Rectal smooth muscle tissue (tissue), 1 donor: ENCODE results near the gene DDC.
"Not testable (repeated sequence)": the region's sequence is repeated elsewhere in the genome, so short reads cannot be mapped to it uniquely, and the experiment has no call there.

Experiments used
- H3K27ac ChIP-seq: one replicate; pipeline ENCODE4 v1.7.0; 2013; ENCODE audit warnings: low read depth, low read length, inconsistent platforms
- H3K27me3 ChIP-seq: one replicate; pipeline ENCODE4 v1.7.0; 2013; ENCODE audit warnings: low read length; ENCODE audit not compliant: control insufficient read depth, insufficient read depth
- H3K36me3 ChIP-seq: one replicate; pipeline ENCODE4 v1.7.0; 2013; ENCODE audit warnings: low read length; ENCODE audit not compliant: control insufficient read depth, insufficient read depth
- H3K4me1 ChIP-seq: one replicate; pipeline ENCODE4 v1.7.0; 2013; ENCODE audit warnings: low read length; ENCODE audit not compliant: control insufficient read depth, insufficient read depth
- H3K4me3 ChIP-seq: one replicate; pipeline ENCODE4 v1.7.0; 2013; ENCODE audit warnings: low read length
- H3K9ac ChIP-seq: one replicate; pipeline ENCODE4 v1.7.0; 2013; ENCODE audit warnings: low read length

DDC gene

DNA sequence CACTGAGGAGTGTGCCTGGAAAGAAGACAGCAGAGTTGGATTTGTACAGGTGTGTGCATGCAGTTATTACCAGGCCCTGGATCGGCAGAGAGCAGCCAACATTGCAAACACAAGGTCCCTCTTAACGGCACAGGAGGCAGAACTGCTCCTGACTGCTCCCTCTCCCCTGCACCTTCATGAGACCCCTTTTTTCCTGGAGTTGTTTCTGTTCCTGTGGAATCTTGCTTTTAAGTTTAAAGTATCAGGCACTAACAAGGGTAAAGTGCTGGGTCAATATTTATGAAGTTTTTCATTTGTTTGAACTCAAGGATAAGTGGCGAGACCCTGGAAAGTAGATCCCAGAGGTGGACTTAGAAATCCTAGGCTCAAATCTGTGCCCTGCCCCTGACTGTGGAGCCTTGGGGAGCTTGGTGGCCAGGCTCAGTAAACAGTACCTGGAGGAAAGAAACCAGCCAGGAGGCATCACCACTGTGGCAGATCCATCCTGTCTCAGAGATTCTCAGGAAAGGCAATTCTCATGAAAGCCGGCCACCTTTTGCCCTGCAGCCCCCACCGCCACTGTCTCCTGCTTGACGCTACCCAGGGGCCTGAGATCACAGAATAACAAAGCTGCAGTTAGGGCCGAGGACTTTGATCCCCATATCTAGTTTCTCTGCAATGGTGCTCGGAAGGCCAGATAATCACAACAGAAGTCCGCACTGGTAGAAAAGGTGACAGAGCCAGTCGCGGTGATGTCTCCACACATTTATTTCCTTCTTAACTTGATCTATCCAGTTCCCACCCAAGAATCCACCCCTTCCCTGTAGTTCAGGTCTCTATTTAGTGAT is 36.7 kb downstream of the DDC start:
- Histone ChIP-seq H3K9ac (no peak overlapping the region), H3K27ac (no peak overlapping the region), H3K36me3 (no peaks in the 10 kb centered on the region), H3K4me1 (no peaks in the 10 kb centered on the region), H3K4me3 (no peak overlapping the region), H3K27me3 (no peaks in the 10 kb centered on the region)

DNA sequence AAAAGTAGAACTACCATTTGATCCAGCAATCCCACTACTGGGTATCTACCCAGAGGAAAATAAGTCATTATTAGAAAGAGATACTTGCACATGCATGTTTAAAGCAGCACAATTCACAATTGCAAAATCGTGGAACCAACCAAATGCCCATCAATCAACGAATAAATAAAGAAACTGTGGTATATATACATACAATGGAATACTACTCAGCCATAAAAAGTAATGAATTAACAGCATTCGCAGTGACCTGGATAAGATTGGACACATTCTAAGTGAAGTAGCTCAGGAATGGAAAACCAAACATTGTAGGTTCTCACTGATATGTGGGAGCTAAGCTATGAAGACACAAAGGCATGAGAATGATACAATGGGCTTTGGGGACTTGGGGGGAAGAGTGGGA is 45.9 kb downstream of the DDC start:
- H3K4me1 ChIP-seq, H3K27me3 ChIP-seq, H3K4me3 ChIP-seq, H3K27ac ChIP-seq, H3K9ac ChIP-seq, H3K36me3 ChIP-seq: not testable (repeated sequence)

DNA sequence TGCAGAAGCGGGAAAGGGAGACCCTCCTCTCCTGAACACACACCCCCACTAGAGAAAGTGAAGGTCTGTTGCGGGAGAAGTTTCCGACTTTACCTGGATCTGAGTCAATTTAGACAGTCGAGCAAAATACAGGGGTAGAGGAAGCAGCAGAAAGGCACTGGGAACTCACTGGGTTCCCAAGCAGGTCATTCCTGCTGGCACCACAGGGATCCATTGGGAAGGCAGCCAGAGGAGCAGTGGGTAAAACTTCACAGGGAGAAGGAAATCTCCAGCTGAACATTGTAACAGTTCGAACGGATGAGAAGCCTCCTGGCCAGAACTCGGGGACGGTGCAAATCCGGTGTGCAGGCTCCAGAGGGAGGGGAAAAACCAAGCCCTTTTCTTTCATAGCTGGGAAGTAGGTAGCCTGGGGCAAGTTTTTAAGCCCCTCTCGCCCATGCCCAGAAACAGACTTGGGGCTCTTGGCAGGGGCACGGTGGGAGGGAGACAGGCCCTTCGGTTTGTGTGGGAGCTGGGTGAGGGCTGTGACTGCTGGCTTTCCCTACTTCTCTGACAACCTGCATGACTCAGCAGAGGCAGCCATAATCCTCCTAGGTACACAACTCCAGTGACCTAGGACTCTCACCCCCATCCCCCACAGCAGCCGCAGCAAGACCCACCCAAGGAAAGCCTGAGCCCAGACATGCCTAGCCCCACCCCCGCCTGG is 51.9 kb downstream of the DDC start:
- Histone ChIP-seq H3K9ac (no peak overlapping the region), H3K4me3 (no peak overlapping the region), H3K36me3 (no peaks in the 10 kb centered on the region), H3K27me3 (no peaks in the 10 kb centered on the region), H3K27ac (no peak overlapping the region), H3K4me1 (no peaks in the 10 kb centered on the region)

DNA sequence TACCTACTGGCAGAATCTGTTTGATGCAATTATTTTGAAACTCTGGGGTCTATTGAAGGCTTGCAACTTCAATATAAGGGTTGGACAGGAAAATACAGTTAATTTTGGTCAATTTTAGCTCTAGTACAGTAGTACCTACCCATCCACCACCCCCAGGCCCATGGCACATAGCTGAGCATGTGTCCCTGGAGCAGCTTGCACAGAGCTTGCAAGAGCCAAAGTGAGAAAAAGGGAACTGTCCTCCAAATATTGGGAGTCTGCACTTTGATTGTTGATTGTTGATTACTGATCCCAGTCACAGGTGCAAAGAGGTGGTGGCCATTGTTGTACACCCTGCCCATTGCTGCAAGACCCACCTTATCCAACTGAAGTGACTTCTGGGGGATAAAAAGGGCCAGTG is 52.8 kb downstream of the DDC start:
- no peaks in the 10 kb centered on the region for H3K4me1 ChIP-seq
- H3K9ac ChIP-seq, result no peak overlapping the region
- no peak overlapping the region for H3K4me3 ChIP-seq
- no peak overlapping the region for H3K27ac ChIP-seq
- no peaks in the 10 kb centered on the region for H3K36me3 ChIP-seq
- no peaks in the 10 kb centered on the region for H3K27me3 ChIP-seq

DNA sequence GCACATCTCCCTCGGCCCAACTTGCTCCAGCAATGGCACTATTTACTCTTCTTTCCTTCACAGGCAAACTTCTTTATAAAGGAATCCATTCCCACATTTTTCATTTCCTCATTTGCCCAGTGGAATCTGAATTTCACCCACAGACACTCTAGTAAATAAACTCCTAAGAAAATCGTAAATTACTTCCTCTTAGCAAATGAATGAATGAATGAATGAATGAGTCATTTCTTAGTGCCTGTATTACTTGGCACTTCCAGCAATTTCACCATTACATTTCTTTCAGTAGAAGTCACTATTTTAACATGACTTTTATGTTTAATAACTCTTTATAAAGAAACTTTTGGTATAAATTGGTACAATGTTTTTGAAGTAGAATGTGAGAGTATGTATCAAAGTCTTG is 55.7 kb downstream of the DDC start:
- H3K4me1 ChIP-seq, result no peaks in the 10 kb centered on the region
- no peaks in the 10 kb centered on the region for H3K27me3 ChIP-seq
- no peak overlapping the region for H3K27ac ChIP-seq
- H3K36me3 ChIP-seq, result no peaks in the 10 kb centered on the region
- H3K9ac ChIP-seq, result no peak overlapping the region
- no peak overlapping the region for H3K4me3 ChIP-seq

DNA sequence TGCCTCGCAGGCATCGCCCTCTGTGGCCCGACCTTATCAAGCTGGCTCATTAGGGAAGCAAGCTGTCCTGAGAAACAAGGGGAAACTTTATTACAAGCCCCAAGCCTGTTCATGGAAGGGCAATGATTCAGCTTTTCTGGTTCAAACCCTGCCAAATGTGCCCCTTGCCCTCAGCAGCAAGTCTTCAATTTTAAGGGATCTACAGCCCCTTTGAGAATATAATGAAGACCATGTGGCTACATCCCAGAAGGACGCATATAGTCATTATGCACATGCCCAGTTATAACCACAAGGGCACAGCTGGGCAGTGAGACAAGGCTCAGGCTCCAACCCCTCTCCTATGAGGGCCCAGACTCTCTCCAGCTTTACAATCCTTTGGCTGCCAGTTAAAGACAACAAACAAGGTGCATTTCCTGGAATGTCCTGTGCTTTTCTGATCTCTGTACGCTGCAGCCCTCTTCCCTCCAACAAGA is 56.7 kb downstream of the DDC start:
- Histone ChIP-seq H3K36me3 (no peaks in the 10 kb centered on the region), H3K4me3 (no peak overlapping the region), H3K4me1 (no peaks in the 10 kb centered on the region), H3K27ac (no peak overlapping the region), H3K9ac (no peak overlapping the region), H3K27me3 (no peaks in the 10 kb centered on the region)

DNA sequence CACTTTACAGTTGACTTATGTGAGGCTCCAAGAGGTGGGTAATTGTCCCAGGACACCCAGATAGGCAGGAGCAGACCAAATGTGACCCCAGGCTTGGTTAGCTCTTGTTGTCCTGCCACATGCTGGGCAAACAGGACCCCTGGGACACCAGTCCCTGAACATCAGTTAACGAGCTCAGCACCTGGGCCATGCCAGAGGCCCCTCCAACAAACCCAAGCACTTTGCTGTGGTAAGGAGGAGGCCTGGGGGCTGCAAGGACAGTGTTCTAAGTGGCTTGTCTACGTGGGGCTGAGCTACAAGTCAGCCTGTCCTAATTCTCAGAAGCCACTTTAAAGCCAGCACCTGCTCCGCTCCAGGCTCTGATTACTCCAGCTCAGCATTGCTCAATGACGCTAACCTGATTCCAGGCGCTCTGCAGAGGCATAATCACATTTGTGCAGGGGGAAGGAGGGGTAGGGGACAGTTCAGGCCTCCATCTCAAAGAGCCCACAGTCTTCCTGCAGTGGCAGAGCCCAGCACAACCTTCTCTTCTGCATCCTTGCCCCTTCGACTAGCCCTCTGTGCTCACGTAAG is 57.2 kb downstream of the DDC start:
- Histone ChIP-seq H3K27ac (no peak overlapping the region), H3K4me1 (peaks cover 4% of the 10 kb centered on the region), H3K36me3 (no peaks in the 10 kb centered on the region), H3K4me3 (no peak overlapping the region), H3K27me3 (no peaks in the 10 kb centered on the region), H3K9ac (no peak overlapping the region)

DNA sequence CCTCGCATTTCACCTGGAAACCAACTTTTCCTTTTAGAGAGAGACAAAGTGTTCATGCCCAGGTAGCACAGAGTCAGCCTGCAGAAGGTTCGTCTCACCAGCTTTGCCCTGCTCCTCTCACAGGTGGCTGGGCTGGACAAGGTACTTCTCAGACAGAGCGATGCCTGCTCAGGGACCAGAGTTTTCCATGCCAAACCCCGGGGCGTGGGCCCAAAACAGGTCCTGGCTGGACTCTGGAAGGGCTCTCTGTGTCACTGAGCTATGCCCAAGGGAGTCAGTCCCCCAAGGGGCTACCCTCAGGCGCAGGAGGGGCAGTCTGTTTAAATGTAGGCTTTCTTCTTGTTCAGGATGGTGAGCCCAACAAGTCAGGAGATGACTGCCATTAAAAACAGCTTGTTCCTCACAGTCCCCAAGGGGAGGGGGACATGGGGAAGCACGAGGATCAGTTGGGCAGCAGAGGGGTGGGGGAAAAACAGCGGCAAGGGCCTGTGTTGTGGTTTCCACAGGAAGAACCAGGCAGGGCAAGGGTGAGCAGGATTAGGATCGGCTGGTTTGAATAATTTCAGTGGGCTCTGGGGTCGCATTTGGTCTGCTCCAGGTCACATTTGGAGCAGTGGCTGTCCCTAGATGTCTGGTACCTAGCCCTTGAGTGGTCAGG is 59.5 kb downstream of the DDC start:
- Histone ChIP-seq H3K36me3 (no peaks in the 10 kb centered on the region), H3K27ac (no peak overlapping the region), H3K9ac (no peak overlapping the region), H3K4me1 (peaks cover 15% of the 10 kb centered on the region), H3K27me3 (no peaks in the 10 kb centered on the region), H3K4me3 (no peak overlapping the region)

DNA sequence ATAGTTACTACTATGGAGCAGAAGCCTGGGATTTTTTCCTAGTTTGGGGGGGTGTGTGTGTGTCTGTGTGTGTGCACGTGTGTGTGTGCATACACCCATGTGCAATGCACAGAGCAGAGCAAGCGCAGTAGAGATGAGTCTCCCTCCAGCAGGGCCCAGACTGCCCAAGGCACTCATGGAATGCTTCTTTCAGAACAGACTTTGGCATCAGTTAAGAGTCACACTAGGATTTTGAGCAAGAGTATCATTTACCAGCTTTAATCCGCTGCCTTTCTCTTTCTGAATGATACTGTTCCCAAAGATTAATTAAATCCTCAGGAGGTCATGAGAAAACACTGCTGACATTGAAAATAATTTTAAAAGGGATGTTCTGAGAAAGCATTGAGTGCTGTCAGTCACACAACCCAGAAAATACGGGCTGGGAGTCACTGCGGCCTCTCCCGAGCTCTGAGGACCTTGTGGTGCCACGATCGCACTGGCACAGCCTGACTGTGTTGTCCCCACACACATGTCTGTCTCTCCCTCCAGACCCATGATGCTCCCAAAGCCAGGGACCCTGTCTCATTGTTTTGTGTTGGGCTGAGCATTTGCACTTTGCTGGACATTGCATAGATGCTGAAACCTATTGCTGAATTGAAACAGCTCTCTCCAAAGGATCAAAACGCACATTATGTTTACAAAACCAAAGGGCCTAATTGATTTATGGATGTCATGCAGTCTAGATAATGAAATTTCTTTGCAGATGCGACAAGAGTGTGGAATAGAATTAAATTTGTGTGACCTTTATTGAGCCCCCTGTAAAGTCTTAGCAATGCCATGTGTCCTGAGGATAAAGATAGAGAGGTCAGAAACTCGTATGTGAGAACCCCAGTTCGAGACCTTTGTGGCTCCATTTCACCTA is 60.3 kb downstream of the DDC start:
- Histone ChIP-seq H3K27me3 (no peaks in the 10 kb centered on the region), H3K9ac (no peak overlapping the region), H3K4me3 (no peak overlapping the region), H3K27ac (no peak overlapping the region), H3K36me3 (no peaks in the 10 kb centered on the region), H3K4me1 (peaks cover 15% of the 10 kb centered on the region)

DNA sequence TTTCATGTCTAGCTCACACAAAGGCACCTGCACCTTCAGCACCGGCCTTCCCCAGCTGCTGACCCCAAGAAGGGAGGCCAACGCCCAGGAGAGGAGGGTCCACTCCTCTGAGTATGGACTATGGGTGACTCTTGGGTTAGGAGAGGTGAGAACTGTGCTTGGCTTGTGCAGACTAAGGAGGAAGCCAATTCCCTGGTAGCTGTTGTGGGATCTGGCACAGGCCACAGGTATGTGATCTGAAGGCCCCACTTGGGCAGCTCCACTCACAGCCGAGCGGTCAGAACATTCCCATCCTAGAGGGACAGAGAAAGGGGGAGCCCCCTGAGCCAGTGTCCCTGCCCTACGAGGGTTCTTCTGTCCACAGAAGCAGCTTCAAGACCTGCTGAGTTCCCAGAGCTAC is 62.3 kb downstream of the DDC start:
- H3K27ac ChIP-seq, result peak overlapping the region; percentile 72
- H3K27me3 ChIP-seq, result no peaks in the 10 kb centered on the region
- peaks cover 15% of the 10 kb centered on the region for H3K4me1 ChIP-seq
- no peaks in the 10 kb centered on the region for H3K36me3 ChIP-seq
- no peak overlapping the region for H3K9ac ChIP-seq
- H3K4me3 ChIP-seq, result peak overlapping the region; percentile 13

DNA sequence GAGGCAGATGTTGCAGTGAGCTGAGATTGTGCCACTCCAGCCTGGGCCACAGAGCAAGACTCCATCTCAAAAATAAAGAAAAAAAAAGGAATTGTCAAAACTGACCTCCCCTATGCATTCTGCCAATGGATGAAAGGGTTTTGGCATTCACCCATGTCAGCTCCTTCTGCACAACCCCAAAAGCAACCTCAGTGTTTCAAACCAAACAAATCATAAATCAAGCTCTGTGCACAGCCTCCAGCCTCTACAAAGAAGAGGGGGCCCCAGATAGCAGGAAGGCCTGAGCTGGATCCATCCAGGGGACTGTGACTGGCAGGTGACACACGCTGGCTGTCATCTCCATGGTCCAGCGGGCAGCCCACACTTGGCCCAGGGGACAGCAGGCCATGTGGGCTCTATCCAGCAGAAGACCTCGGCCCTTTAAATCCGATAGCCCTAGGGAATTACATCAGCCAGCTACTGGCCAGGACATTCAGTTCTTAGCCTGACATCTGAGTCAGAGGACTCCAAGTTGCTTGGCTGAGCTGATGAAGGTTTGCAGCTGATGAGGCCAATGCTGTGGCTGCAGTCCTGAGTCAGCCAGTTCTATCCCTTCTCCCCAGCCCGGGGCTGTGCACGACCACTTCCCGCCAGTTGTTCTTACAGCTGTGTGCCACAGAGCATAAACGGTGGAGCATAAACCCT is 63.1 kb downstream of the DDC start:
- H3K9ac ChIP-seq, result no peak overlapping the region
- peak overlapping the region; percentile 13 for H3K4me3 ChIP-seq
- no peaks in the 10 kb centered on the region for H3K36me3 ChIP-seq
- peaks cover 15% of the 10 kb centered on the region for H3K4me1 ChIP-seq
- H3K27me3 ChIP-seq, result no peaks in the 10 kb centered on the region
- H3K27ac ChIP-seq, result peak overlapping the region; percentile 86
